A673 (cell line): ENCODE measurements around the gene ANKRD28. TPM values are rescaled to one million over a fixed set of nuclear protein-coding genes. Genes with fewer than 3 reads are reported as not detected.

ENCODE experiments used
- BruUV-seq: library from RNA; stranded (reverse); fragments of 400-500 nt; replicated peaks from 2 replicates; lab custom pipeline; 2021; lab: Mats Ljungman, UMichigan
- CTCF ChIA-PET: fragments of 300-600 bp; sonication (Branson Sonifier 250); formaldehyde crosslinking; loops from one replicate; lab custom pipeline; 2022; ENCODE audit warnings: antibody characterized with exemption; lab: Charles Lee
- POLR2A ChIA-PET: fragments of 300-600 bp; sonication (Branson Sonifier 250); formaldehyde crosslinking; loops from one replicate; lab custom pipeline; 2022; ENCODE audit warnings: antibody characterized with exemption; ENCODE audit not compliant: low non-redundant PET; lab: Charles Lee
- DNase-seq: peaks from one replicate; pipeline ENCODE4 v3.0.0-alpha.2; 2015; ENCODE audit warnings: low spot score
- H3K27ac ChIP-seq: fragments of 200-600 bp; sonication (generic); 2 replicates; pipeline ENCODE4 v1.5.1; 2016; ENCODE audit warnings: mixed run types, low read depth, mild to moderate bottlenecking, mixed read lengths, antibody characterized with exemption, low read length; ENCODE audit not compliant: poor library complexity, severe bottlenecking
- H3K27me3 ChIP-seq: fragments of 200-600 bp; sonication (generic); replicated peaks from 2 replicates; pipeline ENCODE4 v1.6.1; 2017; ENCODE audit warnings: mixed run types, low read depth, mild to moderate bottlenecking, mixed read lengths, antibody characterized with exemption, low read length; ENCODE audit not compliant: insufficient read depth, poor library complexity
- H3K36me3 ChIP-seq: fragments of 200-600 bp; sonication (generic); 2 replicates; pipeline ENCODE4 v1.6.1; 2016; ENCODE audit warnings: mixed run types, mild to moderate bottlenecking, mixed read lengths, antibody characterized with exemption, low read length; ENCODE audit not compliant: insufficient read depth, poor library complexity, severe bottlenecking
- H3K4me1 ChIP-seq: fragments of 200-600 bp; sonication (generic); 2 replicates; pipeline ENCODE4 v1.6.1; 2017; ENCODE audit warnings: mixed run types, mild to moderate bottlenecking, mixed read lengths, antibody characterized with exemption, low read length; ENCODE audit not compliant: insufficient read depth, poor library complexity, severe bottlenecking
- H3K4me3 ChIP-seq: fragments of 200-600 bp; sonication (generic); 2 replicates; pipeline ENCODE4 v1.5.1; 2016; ENCODE audit warnings: low read depth, mixed run types, mild to moderate bottlenecking, mixed read lengths, low read length; ENCODE audit not compliant: poor library complexity, severe bottlenecking
- H3K9me3 ChIP-seq: fragments of 200-600 bp; sonication (generic); 2 replicates; pipeline ENCODE4 v1.6.1; 2016; ENCODE audit warnings: mixed run types, low read depth, mild to moderate bottlenecking, mixed read lengths, antibody characterized with exemption, low read length; ENCODE audit not compliant: poor library complexity, severe bottlenecking
- CTCF ChIP-seq: fragments of 300-800, 200-600 bp; sonication (generic); conservative IDR thresholded peaks from 2 replicates; pipeline ENCODE4 v1.5.1; 2017; ENCODE audit warnings: low read depth, mild to moderate bottlenecking, antibody characterized with exemption, low read length, moderate library complexity, mixed read lengths
- EZH2 ChIP-seq: fragments of 200-600 bp; sonication (generic); IDR thresholded peaks from 2 replicates; pipeline ENCODE4 v1.6.1; 2017; ENCODE audit warnings: borderline replicate concordance, low read depth, mild to moderate bottlenecking, mixed read lengths, antibody characterized with exemption, low read length; ENCODE audit not compliant: poor library complexity, severe bottlenecking
- intact Hi-C: fragments of 100-400 bp; cut with micrococcal nuclease; formaldehyde crosslinking; loops from one replicate; pipeline ENCODE4 v1.10.0; 2022; ENCODE audit not compliant: unreplicated experiment
- total RNA-seq: library from RNA; stranded (reverse); gene quantifications from 2 replicates; pipeline ENCODE4 v1.2.3, GENCODE V29; 2021

The ANKRD28 gene
- total RNA-seq, 1 experiment from 2014 or later, result 29.9 TPM

- Histone ChIP-seq H3K27me3 (no peaks in the 10 kb centered on the region), H3K36me3 (peaks cover 6% of the 10 kb centered on the region), H3K4me1 (peaks cover 30% of the 10 kb centered on the region), H3K4me3 (no peak overlapping the region), H3K27ac (no peak overlapping the region), H3K9me3 (peaks cover 11% of the 10 kb centered on the region)
- intact Hi-C loops, result no loop called here
- ChIA-PET CTCF (no interaction called here), POLR2A (no interaction called here)
- DNase-seq, result no peak
- TF ChIP-seq CTCF, result no peak
- TF ChIP-seq EZH2, result no peak
- no TSS peak for BruUV-seq
These were observed 3.4 kb downstream of the ANKRD28 start for GRCh38 chr3:15794303-15794771.

- no peak overlapping the region for H3K27ac ChIP-seq
- CTCF ChIA-PET, result no interaction called here
- H3K9me3 ChIP-seq, result peaks cover 11% of the 10 kb centered on the region
- POLR2A ChIA-PET, result no interaction called here
- TF ChIP-seq EZH2, result no peak
- TF ChIP-seq CTCF, result no peak
- no peaks in the 10 kb centered on the region for H3K27me3 ChIP-seq
- no peak for DNase-seq
- peaks cover 6% of the 10 kb centered on the region for H3K36me3 ChIP-seq
- no peak overlapping the region for H3K4me3 ChIP-seq
- peaks cover 19% of the 10 kb centered on the region for H3K4me1 ChIP-seq
- no TSS peak for BruUV-seq
- intact Hi-C loops, result no loop called here
These were observed 6.3 kb downstream of the ANKRD28 start for GRCh38 chr3:15791525-15791924.

- ChIA-PET CTCF (no interaction called here), POLR2A (no interaction called here)
- intact Hi-C loops, result no loop called here
- no peak overlapping the region for H3K4me3 ChIP-seq
- no peaks in the 10 kb centered on the region for H3K27me3 ChIP-seq
- DNase-seq, result no peak
- H3K4me1 ChIP-seq, result no peaks in the 10 kb centered on the region
- H3K9me3 ChIP-seq, result peaks cover 11% of the 10 kb centered on the region
- H3K27ac ChIP-seq, result no peak overlapping the region
- peaks cover 6% of the 10 kb centered on the region for H3K36me3 ChIP-seq
- no peak for TF ChIP-seq EZH2
- TF ChIP-seq CTCF, result no peak
- no TSS peak for BruUV-seq
These were observed 9.8 kb downstream of the ANKRD28 start for GRCh38 chr3:15787941-15788340.
